ENCODE data around the gene PACSIN2.

PACSIN2 gene

GRCh38 chr22:42897960-42898359, 117.0 kb downstream of the PACSIN2 start:
- POLR2A ChIA-PET, result no interaction called here
- CTCF ChIA-PET, result interaction anchor here (0.7 to 9.8 kb wide), 5 partner anchors 8 to 136 kb away, joined by 3 to 84 read pairs (median 3); no protein-coding TSS in a partner anchor
- TF ChIP-seq CTCF (IDR thresholded peaks at IDR 0.05; ENCODE audit: control extremely low read depth, extremely low read depth, low read depth, missing control alignments), result no peak
- DNase-seq (ENCODE audit: extremely low spot score), result no peak

GRCh38 chr22:42895541-42895981, 119.4 kb downstream of the PACSIN2 start:
- CTCF ChIA-PET, result interaction anchor here (1.0 to 9.8 kb wide), 9 partner anchors 10 to 165 kb away, joined by 3 to 84 read pairs (median 4); no protein-coding TSS in a partner anchor
- DNase-seq (ENCODE audit: extremely low spot score), result no peak
- POLR2A ChIA-PET, result interaction anchor here (1.4 to 1.5 kb wide), 2 partner anchors 36 to 120 kb away, joined by 5 to 9 read pairs; partner anchors contain the start of gene PACSIN2
- no peak for TF ChIP-seq CTCF (IDR thresholded peaks at IDR 0.05; ENCODE audit: control extremely low read depth, extremely low read depth, low read depth, missing control alignments)

DNA sequence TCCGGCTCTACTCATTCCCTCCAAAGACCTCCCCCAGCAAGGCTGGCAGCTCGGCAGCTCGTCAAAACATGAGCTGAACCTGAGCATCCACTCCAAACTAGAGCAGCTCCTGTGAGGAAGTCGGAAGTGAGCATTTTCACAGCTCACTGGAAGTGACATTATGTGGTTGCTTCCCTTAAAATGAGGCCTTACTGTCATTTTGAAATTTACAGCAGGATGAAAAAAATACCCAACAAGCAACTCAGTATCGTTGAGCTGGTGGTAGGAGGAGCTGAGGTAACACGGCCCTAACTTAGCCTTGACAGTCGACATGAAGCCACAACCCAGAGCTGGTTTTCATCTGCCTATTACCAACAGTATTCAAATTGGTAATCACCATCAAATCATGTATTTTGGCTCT, 119.9 kb downstream of the PACSIN2 start:
- POLR2A ChIA-PET, result interaction anchor here (1.2 to 1.5 kb wide), 4 partner anchors 36 to 279 kb away, joined by 3 to 9 read pairs (median 4); partner anchors contain the start of genes ARFGAP3 and PACSIN2
- no peak for TF ChIP-seq CTCF (IDR thresholded peaks at IDR 0.05; ENCODE audit: control extremely low read depth, extremely low read depth, low read depth, missing control alignments)
- CTCF ChIA-PET, result interaction anchor here (1.0 to 9.8 kb wide), 11 partner anchors 11 to 165 kb away, joined by 3 to 84 read pairs (median 4); no protein-coding TSS in a partner anchor
- peak; percentile 64 for DNase-seq (ENCODE audit: extremely low spot score)

- POLR2A ChIA-PET, result interaction anchor here (0.7 to 1.4 kb wide), 4 partner anchors 10 to 278 kb away, joined by 3 to 6 read pairs (median 4); partner anchors contain the start of gene PACSIN2
- TF ChIP-seq CTCF (IDR thresholded peaks at IDR 0.05; ENCODE audit: control extremely low read depth, extremely low read depth, low read depth, missing control alignments), result no peak
- DNase-seq (ENCODE audit: extremely low spot score), result no peak
- CTCF ChIA-PET, result interaction anchor here (0.8 to 9.8 kb wide), 11 partner anchors 10 to 141 kb away, joined by 3 to 84 read pairs (median 4); no protein-coding TSS in a partner anchor
These were observed 121.4 kb downstream of the PACSIN2 start for GRCh38 chr22:42893371-42894150.

- no peak for TF ChIP-seq CTCF (IDR thresholded peaks at IDR 0.05; ENCODE audit: control extremely low read depth, extremely low read depth, low read depth, missing control alignments)
- DNase-seq (ENCODE audit: extremely low spot score), result peak; percentile 45
- CTCF ChIA-PET, result interaction anchor here (0.8 to 9.8 kb wide), 8 partner anchors 9 to 59 kb away, joined by 3 to 84 read pairs (median 4); no protein-coding TSS in a partner anchor
- POLR2A ChIA-PET, result interaction anchor here (0.6 to 1.4 kb wide), 3 partner anchors 9 to 274 kb away, joined by 3 to 6 read pairs (median 5); partner anchors contain the start of gene PACSIN2
These were observed 122.2 kb downstream of the PACSIN2 start for GRCh38 chr22:42892571-42893316.

DNA sequence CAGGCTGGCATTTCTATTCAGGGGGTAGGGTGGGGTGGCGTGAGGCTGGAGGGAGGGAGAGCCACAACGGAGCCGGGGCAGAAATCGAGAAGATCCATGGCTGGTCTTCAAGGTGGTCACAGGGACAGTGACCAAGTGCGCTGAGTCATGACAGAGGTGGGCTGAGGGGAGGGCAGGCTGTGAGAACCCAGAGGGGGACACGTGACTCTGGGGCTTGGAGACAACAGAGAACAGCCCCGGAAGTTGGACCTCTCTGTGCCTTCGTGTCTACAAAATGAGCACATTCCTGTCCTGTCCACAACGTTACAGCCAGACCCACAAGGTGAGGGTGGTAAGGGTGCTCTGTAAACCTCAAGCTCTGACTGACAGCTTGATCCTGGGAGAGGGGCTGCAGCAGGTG, 122.8 kb downstream of the PACSIN2 start:
- ChIA-PET POLR2A (interaction anchor here (0.6 to 1.4 kb wide), 3 partner anchors 9 to 273 kb away, joined by 3 to 6 read pairs (median 5); partner anchors contain the start of gene PACSIN2), CTCF (interaction anchor here (1.1 to 9.8 kb wide), 6 partner anchors 8 to 58 kb away, joined by 3 to 84 read pairs (median 4); no protein-coding TSS in a partner anchor)
- no peak for DNase-seq (ENCODE audit: extremely low spot score)
- TF ChIP-seq CTCF (IDR thresholded peaks at IDR 0.05; ENCODE audit: control extremely low read depth, extremely low read depth, low read depth, missing control alignments), result no peak

Data from GM10248 (cell line).